HG03139 (cell line): ENCODE measurements around the gene MORN1.

Experiments used
- ATAC-seq: cut with Tn5 transposase; IDR thresholded peaks from one replicate; pipeline ENCODE4 v1.9.1; 2021; ENCODE audit not compliant: unreplicated experiment

Gene MORN1

GRCh38 chr1:2388004-2388913 is 3.1 kb downstream of the MORN1 start:
- ATAC-seq, result no peak

- ATAC-seq, result no peak
Observed at GRCh38 chr1:2386636-2387611, 4.4 kb downstream of the MORN1 start.

GRCh38 chr1:2385606-2386280 is 5.6 kb downstream of the MORN1 start:
- no peak for ATAC-seq

- ATAC-seq, result no peak
Observed at GRCh38 chr1:2384941-2385481, 6.3 kb downstream of the MORN1 start.

GRCh38 chr1:2384130-2384860 is 7.1 kb downstream of the MORN1 start:
- ATAC-seq, result no peak

GRCh38 chr1:2383576-2383975 is 7.8 kb downstream of the MORN1 start:
- no peak for ATAC-seq

GRCh38 chr1:2382621-2383361 is 8.6 kb downstream of the MORN1 start:
- ATAC-seq, result no peak

- ATAC-seq, result no peak
Observed at GRCh38 chr1:2381741-2382620, 9.4 kb downstream of the MORN1 start.

GRCh38 chr1:2380816-2381591 is 10.3 kb downstream of the MORN1 start:
- no peak for ATAC-seq

GRCh38 chr1:2379733-2380404 is 11.5 kb downstream of the MORN1 start:
- no peak for ATAC-seq

GRCh38 chr1:2378956-2379732 is 12.2 kb downstream of the MORN1 start:
- ATAC-seq, result no peak

- ATAC-seq, result no peak
Observed at GRCh38 chr1:2378441-2378851, 12.9 kb downstream of the MORN1 start.

GRCh38 chr1:2377751-2378440 is 13.5 kb downstream of the MORN1 start:
- ATAC-seq, result no peak

GRCh38 chr1:2376931-2377672 is 14.3 kb downstream of the MORN1 start:
- no peak for ATAC-seq

- no peak for ATAC-seq
Observed at GRCh38 chr1:2376261-2376741, 15.1 kb downstream of the MORN1 start.
